ENCODE measurements around the gene IRX4.

IRX4 gene

GRCh38 chr5:1926471-1927341 is 44.0 kb upstream of the IRX4 start:
- TF ChIP-seq PPARA (CRISPR knock-in tag; IDR thresholded peaks at IDR 0.05; ENCODE audit: borderline replicate concordance) (no peak), GLIS3 (CRISPR knock-in tag; IDR thresholded peaks at IDR 0.05) (no peak), POU6F1 (CRISPR knock-in tag; IDR thresholded peaks at IDR 0.05; ENCODE audit: borderline replicate concordance, low read depth) (no peak), TCF4 (CRISPR knock-in tag; IDR thresholded peaks at IDR 0.05; ENCODE audit: borderline replicate concordance) (no peak), ISL1 (CRISPR knock-in tag; IDR thresholded peaks at IDR 0.05) (no peak), ZFP30 (CRISPR knock-in tag; IDR thresholded peaks at IDR 0.05) (no peak), ARNTL (CRISPR knock-in tag; IDR thresholded peaks at IDR 0.05; ENCODE audit: borderline replicate concordance, low read depth) (no peak), TOX (CRISPR knock-in tag; IDR thresholded peaks at IDR 0.05; ENCODE audit: borderline replicate concordance) (no peak), ZC3H10 (CRISPR knock-in tag; IDR thresholded peaks at IDR 0.05) (no peak), ZNF8 (CRISPR knock-in tag; IDR thresholded peaks at IDR 0.05) (no peak), BACH2 (CRISPR knock-in tag; IDR thresholded peaks at IDR 0.05; ENCODE audit: borderline replicate concordance) (no peak), TSHZ2 (CRISPR knock-in tag; IDR thresholded peaks at IDR 0.05) (no peak), CSDC2 (CRISPR knock-in tag; IDR thresholded peaks at IDR 0.05) (no peak), CSRNP3 (CRISPR knock-in tag; IDR thresholded peaks at IDR 0.05) (no peak), CREB5 (CRISPR knock-in tag; IDR thresholded peaks at IDR 0.05; ENCODE audit: low read depth) (no peak), ZFP3 (CRISPR knock-in tag; IDR thresholded peaks at IDR 0.05) (no peak)

GRCh38 chr5:1926071-1926440 is 43.3 kb upstream of the IRX4 start:
- ATAC-seq: no peak
- TF ChIP-seq ZNF565 (CRISPR knock-in tag; conservative IDR thresholded peaks at IDR 0.05; ENCODE audit: low read depth) (no peak), TCF4 (CRISPR knock-in tag; IDR thresholded peaks at IDR 0.05; ENCODE audit: borderline replicate concordance) (no peak), TOX (CRISPR knock-in tag; IDR thresholded peaks at IDR 0.05; ENCODE audit: borderline replicate concordance) (no peak), ZFP3 (CRISPR knock-in tag; IDR thresholded peaks at IDR 0.05) (no peak), PATZ1 (CRISPR knock-in tag; IDR thresholded peaks at IDR 0.05; ENCODE audit: borderline replicate concordance) (no peak)

More at GRCh38 chr5:1926471-1927341, 44.0 kb upstream of the IRX4 start:
- no peak for ATAC-seq
